Measurements from ENCODE around the gene TNIK. TPM values are rescaled to one million over a fixed set of nuclear protein-coding genes. Genes with fewer than 3 reads are reported as not detected.

The TNIK gene
- total and polyA plus RNA-seq, 2 experiments from 2014 or later: 7.4 to 13.8 TPM

DNA sequence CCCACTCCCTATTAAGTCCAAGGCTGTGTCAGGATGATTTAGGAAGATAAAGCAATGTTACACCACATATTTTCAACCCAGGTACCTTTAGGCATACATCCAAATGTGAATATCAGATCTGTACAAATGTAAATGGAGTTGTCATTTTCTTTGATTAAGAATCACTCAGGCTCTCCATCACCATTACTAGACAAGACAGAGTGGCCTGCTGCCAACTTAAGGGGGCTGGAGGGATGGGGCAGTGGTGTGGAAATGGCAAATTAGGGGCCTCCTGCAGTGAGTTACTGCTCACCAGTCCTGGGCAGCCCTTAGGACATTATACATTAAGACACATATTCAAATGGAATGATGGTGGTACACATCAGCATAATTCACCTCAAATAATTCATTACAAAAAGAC lies 211.0 kb downstream of the TNIK start:
- H3K79me2 ChIP-seq: peaks cover 3% of the 10 kb centered on the region
- H3K27ac ChIP-seq: no peak overlapping the region
- H3K9me2 ChIP-seq (replicated peaks; ENCODE audit: insufficient read depth): no peaks in the 10 kb centered on the region
- no peaks in the 10 kb centered on the region for H3K9me3 ChIP-seq (ENCODE audit: low read depth)
- no peak for TF ChIP-seq EZH2 (IDR thresholded peaks at IDR 0.05; ENCODE audit: borderline replicate concordance)
- no peak for TF ChIP-seq CTCF (IDR thresholded peaks at IDR 0.05; ENCODE audit: poor library complexity)
- H3K27me3 ChIP-seq: no peaks in the 10 kb centered on the region
- H3K4me1 ChIP-seq (ENCODE audit: insufficient read depth): no peaks in the 10 kb centered on the region
- DNase-seq (ENCODE audit: low spot score): no peak
- H3K36me3 ChIP-seq (replicated peaks; ENCODE audit: insufficient read depth, low read depth): no peaks in the 10 kb centered on the region
- no peaks in the 10 kb centered on the region for H4K20me1 ChIP-seq (ENCODE audit: insufficient read depth, poor library complexity, severe bottlenecking)
- H2AFZ ChIP-seq: no peak overlapping the region
- no peak overlapping the region for H3K4me2 ChIP-seq
- no peak overlapping the region for H3K4me3 ChIP-seq

- WGBS (ENCODE audit: low lambda C conversion rate, missing lambda C conversion rate): 76% methylated on average over 4 of the region's 4 CpGs
- no peaks in the 10 kb centered on the region for H3K27me3 ChIP-seq
- H3K4me2 ChIP-seq: no peak overlapping the region
- no peaks in the 10 kb centered on the region for H3K9me2 ChIP-seq (replicated peaks; ENCODE audit: insufficient read depth)
- no peaks in the 10 kb centered on the region for H3K4me1 ChIP-seq (ENCODE audit: insufficient read depth)
- H3K36me3 ChIP-seq (replicated peaks; ENCODE audit: insufficient read depth, low read depth): no peaks in the 10 kb centered on the region
- no peak for TF ChIP-seq EZH2 (IDR thresholded peaks at IDR 0.05; ENCODE audit: borderline replicate concordance)
- no peak for TF ChIP-seq EZH2phosphoT487 (IDR thresholded peaks at IDR 0.05; ENCODE audit: low read depth, severe bottlenecking, unreplicated experiment)
- TF ChIP-seq CTCF (IDR thresholded peaks at IDR 0.05; ENCODE audit: poor library complexity): no peak
- peaks cover 3% of the 10 kb centered on the region for H3K79me2 ChIP-seq
- H2AFZ ChIP-seq: no peak overlapping the region
- DNase-seq (ENCODE audit: low spot score): no peak
- H3K4me3 ChIP-seq: no peak overlapping the region
- H4K20me1 ChIP-seq (ENCODE audit: insufficient read depth, poor library complexity, severe bottlenecking): no peaks in the 10 kb centered on the region
- no peaks in the 10 kb centered on the region for H3K9me3 ChIP-seq (ENCODE audit: low read depth)
- H3K27ac ChIP-seq: no peak overlapping the region
Observed at GRCh38 chr3:171248426-171249111, 211.6 kb downstream of the TNIK start.

DNA sequence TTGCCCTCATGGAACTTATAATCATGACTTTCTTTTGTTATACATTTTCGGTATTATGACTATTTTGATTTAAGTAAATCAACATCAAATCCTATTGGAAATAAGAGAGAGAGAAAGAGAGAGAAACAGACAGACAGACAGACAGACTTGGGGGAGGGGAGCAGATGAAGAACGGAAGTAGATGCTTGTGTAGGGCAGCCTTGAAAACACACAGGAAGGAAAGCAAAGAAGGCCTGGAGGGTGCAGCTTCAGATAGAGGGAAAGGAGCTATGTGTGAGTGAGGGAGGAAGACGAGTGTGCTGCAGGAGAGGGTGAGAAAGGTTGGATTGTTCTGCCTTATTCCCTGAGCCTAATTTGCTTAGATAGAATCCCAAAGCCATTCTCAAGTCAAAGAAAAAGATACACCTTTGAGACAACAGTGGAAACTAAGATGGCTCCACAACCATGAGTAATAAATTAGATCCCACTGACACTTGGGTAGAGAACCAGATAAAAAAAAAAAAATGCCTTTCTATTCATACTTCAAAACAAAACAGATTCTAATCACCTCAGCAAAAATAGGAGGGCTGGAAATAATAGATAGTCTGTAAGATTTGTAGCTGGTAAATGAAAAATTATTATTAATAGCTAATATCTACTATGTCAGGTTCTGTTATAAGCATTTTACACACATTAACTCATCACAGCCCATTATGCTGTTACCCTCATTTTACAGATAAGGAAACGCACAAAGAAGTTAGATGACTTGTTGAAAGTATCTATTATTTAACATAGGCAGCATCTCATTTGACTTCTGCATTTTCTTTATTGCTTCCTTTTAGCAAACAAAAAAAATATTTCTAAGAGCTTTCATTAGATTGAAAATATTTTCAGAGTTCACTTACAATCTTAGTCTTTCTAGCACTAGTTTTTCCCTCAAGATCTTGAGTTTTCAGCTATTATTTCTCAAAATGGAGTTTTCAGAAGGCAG lies 214.1 kb downstream of the TNIK start:
- H3K4me2 ChIP-seq: no peak overlapping the region
- no peak overlapping the region for H3K27ac ChIP-seq
- H3K79me2 ChIP-seq: no peaks in the 10 kb centered on the region
- no peak overlapping the region for H3K4me3 ChIP-seq
- H3K9me2 ChIP-seq (replicated peaks; ENCODE audit: insufficient read depth): no peaks in the 10 kb centered on the region
- H3K27me3 ChIP-seq: no peaks in the 10 kb centered on the region
- DNase-seq (ENCODE audit: low spot score): no peak
- H3K9me3 ChIP-seq (ENCODE audit: low read depth): no peaks in the 10 kb centered on the region
- TF ChIP-seq EZH2phosphoT487 (IDR thresholded peaks at IDR 0.05; ENCODE audit: low read depth, severe bottlenecking, unreplicated experiment) (no peak), EZH2 (IDR thresholded peaks at IDR 0.05; ENCODE audit: borderline replicate concordance) (no peak)
- no peaks in the 10 kb centered on the region for H4K20me1 ChIP-seq (ENCODE audit: insufficient read depth, poor library complexity, severe bottlenecking)
- H3K4me1 ChIP-seq (ENCODE audit: insufficient read depth): no peaks in the 10 kb centered on the region
- no peak overlapping the region for H2AFZ ChIP-seq
- 64% methylated on average over 4 of the region's 4 CpGs for WGBS (ENCODE audit: low lambda C conversion rate, missing lambda C conversion rate)
- no peaks in the 10 kb centered on the region for H3K36me3 ChIP-seq (replicated peaks; ENCODE audit: insufficient read depth, low read depth)

- TF ChIP-seq CTCF (IDR thresholded peaks at IDR 0.05; ENCODE audit: poor library complexity) (no peak), EZH2 (IDR thresholded peaks at IDR 0.05; ENCODE audit: borderline replicate concordance) (no peak), EZH2phosphoT487 (IDR thresholded peaks at IDR 0.05; ENCODE audit: low read depth, severe bottlenecking, unreplicated experiment) (no peak)
- DNase-seq (ENCODE audit: low spot score): no peak
Observed at GRCh38 chr3:171242951-171243350, 217.3 kb downstream of the TNIK start.

More at GRCh38 chr3:171242951-171243350, 217.3 kb downstream of the TNIK start:
- Histone ChIP-seq H3K36me3 (replicated peaks; ENCODE audit: insufficient read depth, low read depth) (no peaks in the 10 kb centered on the region), H3K9me3 (ENCODE audit: low read depth) (no peaks in the 10 kb centered on the region), H3K4me2 (no peak overlapping the region), H3K9me2 (replicated peaks; ENCODE audit: insufficient read depth) (no peaks in the 10 kb centered on the region), H2AFZ (no peak overlapping the region), H3K4me3 (no peak overlapping the region), H3K79me2 (no peaks in the 10 kb centered on the region), H3K27ac (no peak overlapping the region), H4K20me1 (ENCODE audit: insufficient read depth, poor library complexity, severe bottlenecking) (no peaks in the 10 kb centered on the region), H3K27me3 (no peaks in the 10 kb centered on the region), H3K4me1 (ENCODE audit: insufficient read depth) (no peaks in the 10 kb centered on the region)
- 63% methylated on average over 2 of the region's 2 CpGs for WGBS (ENCODE audit: low lambda C conversion rate, missing lambda C conversion rate)

All from hepatocyte (in vitro differentiated cells).